ENCODE measurements around the gene GATAD2A. TPM values are rescaled to one million over a fixed set of nuclear protein-coding genes. Genes with fewer than 3 reads are reported as not detected.
A peak's percentile ranks its signal among the peaks of the same experiment; 100 is the strongest.

The GATAD2A gene
- total RNA-seq, 1 experiment from 2014 or later = 99.6 TPM

GRCh38 chr19:19459707-19460251 is 54.3 kb downstream of the GATAD2A start:
- in situ Hi-C loops (cut with HindIII; ENCODE audit: low pct_unique_long_range_greater_than_20kb, low sequenced_read_pairs) = no loop called here
- Histone ChIP-seq H3K27me3 (ENCODE audit: control insufficient read depth, insufficient read depth, low read length) (no peaks in the 10 kb centered on the region), H3K36me3 (ENCODE audit: control insufficient read depth, insufficient read depth, low read length) (no peaks in the 10 kb centered on the region), H3K4me3 (ENCODE audit: low read depth in 2 of 2, low read length in 2 of 2) (no peak overlapping the region), H3K4me1 (ENCODE audit: control insufficient read depth, insufficient read depth, low read length) (peaks cover 12% of the 10 kb centered on the region), H3K27ac (ENCODE audit: low read length) (no peak overlapping the region), H3K9me3 (ENCODE audit: control insufficient read depth, insufficient read depth, low read depth, low read length) (no peaks in the 10 kb centered on the region)
- DNase-seq (ENCODE audit: low read depth, low spot score) (peak; percentile 10), ATAC-seq (peak; percentile 30; the same call in 1 of the 2 replicates)
- no peak for TF ChIP-seq REST (IDR thresholded peaks at IDR 0.05; ENCODE audit: insufficient read depth in 1 of 2, low read depth in 2 of 2, low read length in 1 of 2)
- TF ChIP-seq CTCF (IDR thresholded peaks at IDR 0.05) = no peak
- TF ChIP-seq TCF7L2 (IDR thresholded peaks at IDR 0.05; ENCODE audit: low read depth, low read length) = no peak
- TF ChIP-seq SIN3A (IDR thresholded peaks at IDR 0.05; ENCODE audit: borderline replicate concordance, insufficient read depth, low read depth, low read length) = no peak
- TF ChIP-seq POLR2AphosphoS5 (IDR thresholded peaks at IDR 0.05; ENCODE audit: low read depth, low read length) = no peak
- POLR2A ChIA-PET = no interaction called here
- no TSS peak for BruUV-seq (replicated peaks)
- CTCF ChIA-PET = no interaction called here
- intact Hi-C loops (cut with micrococcal nuclease; ENCODE audit: unreplicated experiment) = no loop called here

GRCh38 chr19:19460258-19460731 is 54.8 kb downstream of the GATAD2A start:
- no peaks in the 10 kb centered on the region for H3K9me3 ChIP-seq (ENCODE audit: control insufficient read depth, insufficient read depth, low read depth, low read length)
- ATAC-seq (no peak), DNase-seq (ENCODE audit: low read depth, low spot score) (no peak)
- ChIA-PET POLR2A (no interaction called here), CTCF (no interaction called here)
- H3K36me3 ChIP-seq (ENCODE audit: control insufficient read depth, insufficient read depth, low read length) = no peaks in the 10 kb centered on the region
- intact Hi-C loops (cut with micrococcal nuclease; ENCODE audit: unreplicated experiment) (no loop called here), in situ Hi-C loops (cut with HindIII; ENCODE audit: low pct_unique_long_range_greater_than_20kb, low sequenced_read_pairs) (no loop called here)
- BruUV-seq (replicated peaks) = no TSS peak
- no peak overlapping the region for H3K4me3 ChIP-seq (ENCODE audit: low read depth in 2 of 2, low read length in 2 of 2)
- peaks cover 12% of the 10 kb centered on the region for H3K4me1 ChIP-seq (ENCODE audit: control insufficient read depth, insufficient read depth, low read length)
- no peak for TF ChIP-seq TCF7L2 (IDR thresholded peaks at IDR 0.05; ENCODE audit: low read depth, low read length)
- no peak for TF ChIP-seq POLR2AphosphoS5 (IDR thresholded peaks at IDR 0.05; ENCODE audit: low read depth, low read length)
- no peak for TF ChIP-seq REST (IDR thresholded peaks at IDR 0.05; ENCODE audit: insufficient read depth in 1 of 2, low read depth in 2 of 2, low read length in 1 of 2)
- TF ChIP-seq SIN3A (IDR thresholded peaks at IDR 0.05; ENCODE audit: borderline replicate concordance, insufficient read depth, low read depth, low read length) = no peak
- no peak for TF ChIP-seq CTCF (IDR thresholded peaks at IDR 0.05)
- no peaks in the 10 kb centered on the region for H3K27me3 ChIP-seq (ENCODE audit: control insufficient read depth, insufficient read depth, low read length)
- H3K27ac ChIP-seq (ENCODE audit: low read length) = no peak overlapping the region

All from Panc1 (cell line).